Measurements from ENCODE around the gene PIM1.
"Not testable (repeated sequence)": the region's sequence is repeated elsewhere in the genome, so short reads cannot be mapped to it uniquely, and the experiment has no call there.

PIM1 gene

GRCh38 chr6:37190159-37190535, 20.2 kb downstream of the PIM1 start:
- no peak for DNase-seq (ENCODE audit: low spot score)

GRCh38 chr6:37192666-37193065, 22.7 kb downstream of the PIM1 start:
- no peak for DNase-seq (ENCODE audit: low spot score)

GRCh38 chr6:37194886-37195285, 24.9 kb downstream of the PIM1 start:
- DNase-seq (ENCODE audit: low spot score), result not testable (repeated sequence)

- DNase-seq (ENCODE audit: low spot score), result not testable (repeated sequence)
Measured at GRCh38 chr6:37196451-37196850, 26.5 kb downstream of the PIM1 start.

- DNase-seq (ENCODE audit: low spot score), result no peak
Measured at GRCh38 chr6:37200085-37200484, 30.1 kb downstream of the PIM1 start.

- no peak for DNase-seq (ENCODE audit: low spot score)
Measured at GRCh38 chr6:37201726-37202125, 31.8 kb downstream of the PIM1 start.

GRCh38 chr6:37202788-37203491, 33.0 kb downstream of the PIM1 start:
- no peak for DNase-seq (ENCODE audit: low spot score)

- no peak for DNase-seq (ENCODE audit: low spot score)
Measured at GRCh38 chr6:37204014-37204751, 34.2 kb downstream of the PIM1 start.

- no peak for DNase-seq (ENCODE audit: low spot score)
Measured at GRCh38 chr6:37205175-37205996, 35.4 kb downstream of the PIM1 start.

GRCh38 chr6:37205997-37206340, 36.0 kb downstream of the PIM1 start:
- no peak for DNase-seq (ENCODE audit: low spot score)

GRCh38 chr6:37206622-37207021, 36.7 kb downstream of the PIM1 start:
- no peak for DNase-seq (ENCODE audit: low spot score)

- DNase-seq (ENCODE audit: low spot score), result peak; percentile 57
Measured at GRCh38 chr6:37207903-37208456, 38.0 kb downstream of the PIM1 start.

- no peak for DNase-seq (ENCODE audit: low spot score)
Measured at GRCh38 chr6:37208793-37209192, 38.8 kb downstream of the PIM1 start.

- no peak for DNase-seq (ENCODE audit: low spot score)
Measured at GRCh38 chr6:37209461-37210205, 39.7 kb downstream of the PIM1 start.

GRCh38 chr6:37210313-37210968, 40.5 kb downstream of the PIM1 start:
- peak; percentile 77 for DNase-seq (ENCODE audit: low spot score)

GRCh38 chr6:37212268-37212667, 42.3 kb downstream of the PIM1 start:
- DNase-seq (ENCODE audit: low spot score), result no peak

GRCh38 chr6:37218061-37218460, 48.1 kb downstream of the PIM1 start:
- DNase-seq (ENCODE audit: low spot score), result no peak

GRCh38 chr6:37218511-37218910, 48.6 kb downstream of the PIM1 start:
- no peak for DNase-seq (ENCODE audit: low spot score)

GRCh38 chr6:37221585-37222124, 51.7 kb downstream of the PIM1 start:
- DNase-seq (ENCODE audit: low spot score), result no peak

- DNase-seq (ENCODE audit: low spot score), result peak; percentile 48
Measured at GRCh38 chr6:37222125-37222967, 52.4 kb downstream of the PIM1 start.

Measured in kidney capillary endothelial cell (primary cell).